Measurements from ENCODE around the gene DPP10. TPM values are rescaled to one million over a fixed set of nuclear protein-coding genes. Genes with fewer than 3 reads are reported as not detected.

DPP10 gene
- total and polyA plus RNA-seq, 2 of the 13 experiments (the other 11 are each of a cell fraction or from before 2014, with no cell fraction given), result 0.95 to 1.7 TPM

DNA sequence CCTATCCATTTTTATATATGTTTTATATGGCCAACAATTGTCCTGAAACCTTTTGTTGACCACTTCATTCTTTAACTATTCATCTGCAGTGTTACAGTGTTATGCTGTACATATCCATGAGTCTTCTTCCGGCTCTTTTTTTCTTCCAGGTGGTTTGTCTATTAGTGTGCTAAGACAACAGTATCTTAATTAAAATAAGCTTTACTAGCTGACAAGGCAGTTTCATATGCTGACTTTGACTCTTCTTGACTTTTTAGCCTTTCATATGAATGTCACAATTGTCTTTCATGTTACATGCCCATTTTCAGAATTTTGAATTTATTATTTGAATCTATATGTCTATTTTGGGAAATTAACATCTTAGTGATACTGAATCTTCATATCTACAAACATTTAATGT is 1249.0 kb downstream of the DPP10 start:
- no peaks in the 10 kb centered on the region for H3K4me1 ChIP-seq (ENCODE audit: insufficient read depth, low read length)
- H3K27ac ChIP-seq (ENCODE audit: extremely low read length, insufficient read depth, low read length), result no peak overlapping the region
- TF ChIP-seq MAFF (IDR thresholded peaks at IDR 0.05; ENCODE audit: low read depth, low read length) (peak; percentile 46; the same call in 1 of the 2 replicates), NR2F2 (IDR thresholded peaks at IDR 0.05; ENCODE audit: borderline replicate concordance, low read depth) (no peak), TRIM24 (CRISPR knock-in tag; IDR thresholded peaks at IDR 0.05) (no peak), SRSF4 (IDR thresholded peaks at IDR 0.05; ENCODE audit: low read depth, low read length, poor library complexity, severe bottlenecking) (no peak), KLF15 (CRISPR knock-in tag; IDR thresholded peaks at IDR 0.05; ENCODE audit: borderline replicate concordance) (no peak), MAFK (conservative IDR thresholded peaks at IDR 0.05 in 1 of 2, IDR thresholded peaks at IDR 0.05 in 1 of 2; ENCODE audit: low read length in 2 of 2) (peak; percentile 8 to 64; a peak in 3 of 4 replicates)
- no peaks in the 10 kb centered on the region for H3K27me3 ChIP-seq (ENCODE audit: control insufficient read depth in 1 of 2, insufficient read depth in 2 of 2, low read length in 2 of 2)
- ChIA-PET POLR2A (no interaction called here), CTCF (ENCODE audit: low intra/inter-chr PET ratio, low total read pairs) (no interaction called here)
- no peaks in the 10 kb centered on the region for H3K36me3 ChIP-seq (replicated peaks in 1 of 2; ENCODE audit: control insufficient read depth in 1 of 2, insufficient read depth in 2 of 2, low read length in 2 of 2)
- ATAC-seq (no peak), FAIRE-seq (no peak), DNase-seq (ENCODE audit: low spot score) (no peak)
- H2AFZ ChIP-seq (ENCODE audit: low read length), result no peak overlapping the region
- peaks cover 88% of the 10 kb centered on the region for H3K9me3 ChIP-seq (ENCODE audit: low read length)
- no peak overlapping the region for H3K4me2 ChIP-seq (ENCODE audit: low read depth, low read length)
- H4K20me1 ChIP-seq (ENCODE audit: insufficient read depth, low read length), result no peaks in the 10 kb centered on the region
- in situ Hi-C loops (cut with HindIII; ENCODE audit: extremely low pct_ligation_motif_present, low pct_unique_long_range_greater_than_20kb) (no loop called here), intact Hi-C loops (cut with micrococcal nuclease; ENCODE audit: unreplicated experiment) (no loop called here)
- H3K79me2 ChIP-seq (ENCODE audit: insufficient read depth, low read length), result no peaks in the 10 kb centered on the region
- no peak overlapping the region for H3K9ac ChIP-seq (ENCODE audit: insufficient read depth, low read depth, low read length)
- WGBS (ENCODE audit: low lambda C conversion rate), result 67% methylated on average over 1 of the region's 1 CpG
- no TSS peak for BruUV-seq (replicated peaks)
- no peak overlapping the region for H3K4me3 ChIP-seq (replicated peaks in 1 of 3; ENCODE audit: insufficient read depth in 1 of 3, low read depth in 2 of 3, low read length in 3 of 3)

DNA sequence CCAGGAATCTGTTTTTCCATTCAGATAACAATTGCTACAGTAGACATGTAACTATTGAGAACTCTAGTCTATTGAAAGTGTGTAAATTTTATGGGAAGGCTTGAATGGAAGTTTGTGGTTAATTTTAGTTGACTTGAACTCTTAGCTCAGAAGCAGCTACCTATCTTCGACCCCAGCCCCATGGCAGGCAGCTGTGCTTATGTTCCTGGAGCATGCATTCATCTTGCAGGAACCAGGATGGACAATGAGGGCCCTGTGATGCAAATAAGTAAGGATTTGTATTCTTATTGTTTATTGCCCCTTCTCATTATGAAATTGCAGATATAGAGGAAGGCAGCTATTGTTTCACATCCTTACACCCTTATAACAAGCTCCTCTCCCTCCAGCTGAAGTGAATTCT is 1252.2 kb downstream of the DPP10 start:
- no peak overlapping the region for H2AFZ ChIP-seq (ENCODE audit: low read length)
- in situ Hi-C loops (cut with HindIII; ENCODE audit: extremely low pct_ligation_motif_present, low pct_unique_long_range_greater_than_20kb), result no loop called here
- H3K4me1 ChIP-seq (ENCODE audit: insufficient read depth, low read length), result no peaks in the 10 kb centered on the region
- no peaks in the 10 kb centered on the region for H3K36me3 ChIP-seq (replicated peaks in 1 of 2; ENCODE audit: control insufficient read depth in 1 of 2, insufficient read depth in 2 of 2, low read length in 2 of 2)
- no peaks in the 10 kb centered on the region for H3K79me2 ChIP-seq (ENCODE audit: insufficient read depth, low read length)
- 13% methylated on average over 1 of the region's 1 CpG for WGBS (ENCODE audit: low lambda C conversion rate)
- H4K20me1 ChIP-seq (ENCODE audit: insufficient read depth, low read length), result no peaks in the 10 kb centered on the region
- no peak overlapping the region for H3K27ac ChIP-seq (ENCODE audit: extremely low read length, insufficient read depth, low read length)
- H3K4me2 ChIP-seq (ENCODE audit: low read depth, low read length), result no peak overlapping the region
- H3K4me3 ChIP-seq (replicated peaks in 1 of 3; ENCODE audit: insufficient read depth in 1 of 3, low read depth in 2 of 3, low read length in 3 of 3), result no peak overlapping the region
- no peak overlapping the region for H3K9ac ChIP-seq (ENCODE audit: insufficient read depth, low read depth, low read length)
- FAIRE-seq, result no peak
- ChIA-PET CTCF (ENCODE audit: low intra/inter-chr PET ratio, low total read pairs) (no interaction called here), POLR2A (no interaction called here)
- no TSS peak for BruUV-seq (replicated peaks)
- peaks cover 79% of the 10 kb centered on the region for H3K9me3 ChIP-seq (ENCODE audit: low read length)
- DNase-seq (ENCODE audit: low spot score), result no peak
- no peak for ATAC-seq
- intact Hi-C loops (cut with micrococcal nuclease; ENCODE audit: unreplicated experiment), result no loop called here
- H3K27me3 ChIP-seq (ENCODE audit: control insufficient read depth in 1 of 2, insufficient read depth in 2 of 2, low read length in 2 of 2), result no peaks in the 10 kb centered on the region
- TF ChIP-seq, protein P1, sequence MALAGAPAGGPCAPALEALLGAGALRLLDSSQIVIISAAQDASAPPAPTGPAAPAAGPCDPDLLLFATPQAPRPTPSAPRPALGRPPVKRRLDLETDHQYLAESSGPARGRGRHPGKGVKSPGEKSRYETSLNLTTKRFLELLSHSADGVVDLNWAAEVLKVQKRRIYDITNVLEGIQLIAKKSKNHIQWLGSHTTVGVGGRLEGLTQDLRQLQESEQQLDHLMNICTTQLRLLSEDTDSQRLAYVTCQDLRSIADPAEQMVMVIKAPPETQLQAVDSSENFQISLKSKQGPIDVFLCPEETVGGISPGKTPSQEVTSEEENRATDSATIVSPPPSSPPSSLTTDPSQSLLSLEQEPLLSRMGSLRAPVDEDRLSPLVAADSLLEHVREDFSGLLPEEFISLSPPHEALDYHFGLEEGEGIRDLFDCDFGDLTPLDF (CRISPR knock-in tag; IDR thresholded peaks at IDR 0.05), result no peak
- TF ChIP-seq, protein P2, sequence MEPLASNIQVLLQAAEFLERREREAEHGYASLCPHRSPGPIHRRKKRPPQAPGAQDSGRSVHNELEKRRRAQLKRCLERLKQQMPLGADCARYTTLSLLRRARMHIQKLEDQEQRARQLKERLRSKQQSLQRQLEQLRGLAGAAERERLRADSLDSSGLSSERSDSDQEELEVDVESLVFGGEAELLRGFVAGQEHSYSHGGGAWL (CRISPR knock-in tag; IDR thresholded peaks at IDR 0.05), result no peak
- TF ChIP-seq RCOR2 (CRISPR knock-in tag; IDR thresholded peaks at IDR 0.05) (no peak), ZBTB42 (CRISPR knock-in tag; IDR thresholded peaks at IDR 0.05) (no peak), ZNF549 (CRISPR knock-in tag; IDR thresholded peaks at IDR 0.05) (no peak), ETV6 (CRISPR knock-in tag; conservative IDR thresholded peaks at IDR 0.05) (no peak), ZKSCAN1 (IDR thresholded peaks at IDR 0.05; ENCODE audit: low read length) (no peak), ZNF296 (CRISPR knock-in tag; conservative IDR thresholded peaks at IDR 0.05) (no peak), CENPT (CRISPR knock-in tag; IDR thresholded peaks at IDR 0.05; ENCODE audit: low read depth) (no peak)
- TF ChIP-seq, protein P3, sequence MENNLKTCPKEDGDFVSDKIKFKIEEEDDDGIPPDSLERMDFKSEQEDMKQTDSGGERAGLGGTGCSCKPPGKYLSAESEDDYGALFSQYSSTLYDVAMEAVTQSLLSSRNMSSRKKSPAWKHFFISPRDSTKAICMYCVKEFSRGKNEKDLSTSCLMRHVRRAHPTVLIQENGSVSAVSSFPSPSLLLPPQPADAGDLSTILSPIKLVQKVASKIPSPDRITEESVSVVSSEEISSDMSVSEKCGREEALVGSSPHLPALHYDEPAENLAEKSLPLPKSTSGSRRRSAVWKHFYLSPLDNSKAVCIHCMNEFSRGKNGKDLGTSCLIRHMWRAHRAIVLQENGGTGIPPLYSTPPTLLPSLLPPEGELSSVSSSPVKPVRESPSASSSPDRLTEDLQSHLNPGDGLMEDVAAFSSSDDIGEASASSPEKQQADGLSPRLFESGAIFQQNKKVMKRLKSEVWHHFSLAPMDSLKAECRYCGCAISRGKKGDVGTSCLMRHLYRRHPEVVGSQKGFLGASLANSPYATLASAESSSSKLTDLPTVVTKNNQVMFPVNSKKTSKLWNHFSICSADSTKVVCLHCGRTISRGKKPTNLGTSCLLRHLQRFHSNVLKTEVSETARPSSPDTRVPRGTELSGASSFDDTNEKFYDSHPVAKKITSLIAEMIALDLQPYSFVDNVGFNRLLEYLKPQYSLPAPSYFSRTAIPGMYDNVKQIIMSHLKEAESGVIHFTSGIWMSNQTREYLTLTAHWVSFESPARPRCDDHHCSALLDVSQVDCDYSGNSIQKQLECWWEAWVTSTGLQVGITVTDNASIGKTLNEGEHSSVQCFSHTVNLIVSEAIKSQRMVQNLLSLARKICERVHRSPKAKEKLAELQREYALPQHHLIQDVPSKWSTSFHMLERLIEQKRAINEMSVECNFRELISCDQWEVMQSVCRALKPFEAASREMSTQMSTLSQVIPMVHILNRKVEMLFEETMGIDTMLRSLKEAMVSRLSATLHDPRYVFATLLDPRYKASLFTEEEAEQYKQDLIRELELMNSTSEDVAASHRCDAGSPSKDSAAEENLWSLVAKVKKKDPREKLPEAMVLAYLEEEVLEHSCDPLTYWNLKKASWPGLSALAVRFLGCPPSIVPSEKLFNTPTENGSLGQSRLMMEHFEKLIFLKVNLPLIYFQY (CRISPR knock-in tag; IDR thresholded peaks at IDR 0.05; ENCODE audit: borderline replicate concordance), result no peak

All from HepG2 (cell line).